Amygdala (tissue), 56 donors: ENCODE data around the gene HMGB1.

Source experiments
- DNase-seq, 56 donors: peaks; one replicate each; lab custom pipeline; 2025; lab: John Stamatoyannopoulos, UW

HMGB1 gene

DNA sequence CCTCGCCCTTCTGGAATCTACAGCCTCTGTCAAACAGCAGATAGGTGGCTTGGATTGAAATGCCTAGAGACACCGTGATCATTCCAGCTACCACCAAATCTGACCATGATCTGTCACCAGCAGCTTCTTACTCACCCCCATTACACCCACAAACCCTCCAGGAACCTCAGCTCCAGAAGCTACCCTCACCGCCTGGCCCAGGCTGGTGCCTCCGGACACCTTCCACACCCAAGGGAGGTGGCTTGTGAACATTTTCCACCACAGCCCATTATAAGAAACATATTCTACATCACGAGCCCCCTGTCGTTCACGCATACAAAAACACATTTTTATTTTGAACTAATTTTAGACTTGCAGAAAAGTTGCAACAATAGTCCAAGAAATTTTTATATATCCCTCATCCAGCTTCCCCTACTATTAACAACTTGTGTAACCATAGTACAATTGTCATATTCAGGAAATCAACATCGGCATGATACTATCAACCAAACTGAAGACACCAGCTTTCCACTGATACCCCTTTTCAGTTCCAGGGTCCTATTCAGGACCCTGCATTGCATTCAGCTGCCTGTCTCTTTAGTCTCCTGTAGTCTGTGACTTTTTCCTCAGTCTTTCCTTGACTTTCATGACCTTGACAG lies 58.8 kb downstream of the HMGB1 start:
- DNase-seq = no peak
